GM12873 (cell line): Measurements from ENCODE around the gene VPS72.

Source experiments
- CTCF ChIP-seq: IDR thresholded peaks from 2 replicates; pipeline ENCODE4 v1.5.1; 2012; ENCODE audit warnings: low read depth, mild to moderate bottlenecking, moderate library complexity, low read length, control low read depth; ENCODE audit not compliant: insufficient read depth; ENCODE audit errors: missing control alignments

VPS72 gene

GRCh38 chr1:151132335-151133017 is 57.5 kb downstream of the VPS72 start:
- no peak for TF ChIP-seq CTCF

GRCh38 chr1:151131701-151132334 is 58.2 kb downstream of the VPS72 start:
- no peak for TF ChIP-seq CTCF

GRCh38 chr1:151130987-151131586 is 58.9 kb downstream of the VPS72 start:
- TF ChIP-seq CTCF: no peak

GRCh38 chr1:151128800-151129199 is 61.2 kb downstream of the VPS72 start:
- TF ChIP-seq CTCF: no peak
